HG03196 (cell line): ENCODE results near the gene KHDRBS2.

Experiments
- ATAC-seq: cut with Tn5 transposase; IDR thresholded peaks from one replicate; pipeline ENCODE4 v1.9.1; 2021; ENCODE audit not compliant: unreplicated experiment

KHDRBS2 gene

DNA sequence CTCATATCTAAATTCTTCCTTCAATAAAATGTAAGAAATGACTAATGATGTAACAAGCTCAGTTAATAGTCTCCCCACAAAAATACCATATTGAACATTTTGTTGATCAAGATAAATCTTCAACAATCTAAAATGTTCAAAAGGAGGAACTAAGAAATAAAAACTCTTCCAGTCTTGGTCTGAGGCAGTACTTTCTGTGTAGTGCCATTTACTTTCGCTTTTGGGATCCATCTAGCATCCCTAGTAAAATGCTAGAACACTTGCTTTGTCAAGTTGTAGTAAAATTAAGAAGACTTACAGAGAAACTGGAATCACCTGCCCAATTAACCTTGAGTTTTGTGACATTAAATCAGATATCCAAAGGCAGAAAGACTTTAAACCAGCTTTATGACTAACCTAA lies 246.4 kb downstream of the KHDRBS2 start:
- ATAC-seq, result no peak

DNA sequence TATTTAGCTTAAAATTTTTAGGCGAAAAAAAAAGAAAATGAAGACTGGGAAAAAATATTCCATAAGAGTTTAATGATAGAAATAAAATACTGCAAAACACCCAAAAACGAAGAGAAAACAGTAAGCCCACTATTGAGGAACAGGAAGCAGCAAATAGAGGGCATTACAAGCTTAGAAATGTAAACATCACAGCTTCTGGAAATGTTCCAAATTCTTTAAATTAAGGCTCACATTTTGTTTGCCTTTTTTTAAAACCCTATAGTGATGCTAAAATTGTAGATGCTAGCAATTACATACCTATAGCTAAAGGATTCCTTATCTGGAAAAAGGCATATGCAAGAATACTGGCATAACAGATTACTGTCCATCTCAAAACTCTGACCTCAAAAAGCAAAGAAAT lies 248.6 kb downstream of the KHDRBS2 start:
- no peak for ATAC-seq

DNA sequence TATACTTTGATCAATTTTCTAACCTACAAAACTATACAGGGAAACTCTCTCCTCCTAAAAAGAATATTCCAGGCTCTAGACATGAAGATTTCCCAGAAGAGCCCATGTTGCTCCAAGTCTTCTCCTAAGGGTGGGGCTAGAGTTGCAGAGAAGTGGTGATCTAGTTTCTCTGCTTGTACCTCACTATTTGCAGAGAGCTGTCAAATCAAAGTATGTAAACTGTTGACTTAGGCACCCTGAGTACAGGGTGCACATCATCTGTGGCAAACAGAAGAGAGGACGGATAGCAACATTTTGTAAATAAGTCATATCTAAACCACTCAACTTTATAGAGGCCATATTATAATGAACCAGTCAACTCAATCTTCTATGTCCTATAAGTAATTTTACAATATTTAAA lies 250.1 kb downstream of the KHDRBS2 start:
- ATAC-seq, result no peak

DNA sequence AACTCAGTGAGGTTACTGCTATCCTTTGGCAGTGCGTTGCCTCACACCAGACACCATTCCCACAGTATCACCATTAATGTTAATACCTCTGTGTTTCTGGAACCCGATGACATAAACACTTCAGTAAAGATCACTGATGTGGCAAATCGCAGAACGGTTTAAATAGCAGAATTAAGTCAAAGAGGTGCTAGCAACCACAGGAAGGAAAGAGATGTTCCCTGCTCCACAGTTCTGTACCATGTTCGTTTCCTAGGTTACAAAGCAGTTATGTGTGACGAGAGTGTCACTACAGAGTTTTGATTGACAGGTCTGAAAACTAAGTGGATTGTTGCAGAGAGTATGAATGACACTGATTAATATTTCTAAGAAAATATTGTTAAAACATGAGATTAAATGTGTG lies 272.3 kb downstream of the KHDRBS2 start:
- no peak for ATAC-seq

DNA sequence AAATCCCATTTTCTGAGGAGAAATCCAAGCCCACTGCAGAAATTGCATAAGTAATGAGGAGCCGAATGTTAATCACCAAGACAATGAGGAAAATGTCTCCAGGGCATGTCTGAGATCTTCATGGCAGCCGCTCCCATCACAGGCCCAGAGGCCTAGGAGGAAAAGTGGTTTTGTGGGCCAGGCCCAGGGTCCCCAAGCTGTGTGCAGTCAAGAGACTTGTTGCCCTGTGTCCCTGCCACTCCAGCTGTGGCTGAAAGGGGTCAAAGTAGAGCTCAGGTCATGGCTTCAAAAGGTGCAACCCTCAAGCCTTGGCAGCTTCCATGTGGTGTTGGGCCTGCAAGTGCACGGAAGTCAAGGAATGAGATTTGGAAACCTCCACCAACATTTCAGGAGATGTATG lies 276.6 kb downstream of the KHDRBS2 start:
- no peak for ATAC-seq

DNA sequence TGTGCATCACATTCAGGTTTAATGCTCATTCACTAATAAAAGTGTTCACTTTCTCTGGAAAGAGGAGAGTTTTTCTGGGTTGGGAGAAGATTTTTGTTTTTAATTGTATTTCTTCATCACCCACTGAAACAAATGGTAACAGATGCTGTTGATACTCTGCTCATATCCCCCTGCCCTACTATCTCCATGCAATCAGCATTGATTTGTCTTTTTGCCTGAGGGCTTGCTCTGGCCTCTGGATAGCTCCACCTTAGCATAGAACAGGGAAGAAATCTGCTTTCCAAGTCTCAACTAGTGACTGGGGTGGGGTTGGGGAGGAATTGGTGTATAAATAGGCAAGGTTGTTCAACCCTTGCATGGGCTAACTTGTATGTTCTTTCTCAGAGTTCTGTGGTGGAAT lies 296.4 kb downstream of the KHDRBS2 start:
- ATAC-seq, result no peak

DNA sequence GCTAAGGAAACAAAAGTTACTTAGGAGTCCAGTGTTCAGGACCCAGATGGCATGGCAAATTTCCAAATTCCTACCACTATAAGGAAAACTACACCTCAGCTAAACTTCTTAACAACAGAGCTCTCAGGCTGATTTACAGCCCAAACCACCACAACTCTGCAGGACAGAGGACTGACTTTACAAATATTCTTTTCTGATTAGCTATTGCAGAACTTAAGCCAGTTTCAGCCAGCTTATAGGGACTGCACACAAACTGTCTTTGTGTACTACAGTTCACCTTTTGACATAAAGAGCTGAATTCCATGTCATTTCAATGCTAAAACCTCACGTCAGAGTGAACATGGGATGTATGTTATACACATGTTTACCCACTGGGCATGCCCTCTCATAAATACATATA lies 305.4 kb downstream of the KHDRBS2 start:
- no peak for ATAC-seq

DNA sequence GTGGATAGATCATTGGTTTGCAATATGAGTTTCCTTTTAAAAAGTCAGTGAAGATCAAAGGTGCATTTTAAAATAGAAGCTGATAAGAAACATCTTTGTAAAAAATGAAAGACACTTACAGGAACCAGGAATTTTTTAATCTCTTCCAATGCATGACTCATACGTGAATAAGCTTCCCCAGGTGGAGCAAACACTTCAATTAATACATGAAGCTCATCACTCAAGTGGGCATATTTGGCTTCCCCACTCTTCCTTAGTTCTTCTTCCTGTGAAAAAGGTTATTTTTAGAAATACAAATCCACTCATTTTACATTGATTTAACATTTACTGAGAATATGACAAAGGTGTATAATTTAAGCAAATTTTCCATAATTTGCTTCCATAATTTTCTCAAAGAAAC lies 308.1 kb downstream of the KHDRBS2 start:
- no peak for ATAC-seq

DNA sequence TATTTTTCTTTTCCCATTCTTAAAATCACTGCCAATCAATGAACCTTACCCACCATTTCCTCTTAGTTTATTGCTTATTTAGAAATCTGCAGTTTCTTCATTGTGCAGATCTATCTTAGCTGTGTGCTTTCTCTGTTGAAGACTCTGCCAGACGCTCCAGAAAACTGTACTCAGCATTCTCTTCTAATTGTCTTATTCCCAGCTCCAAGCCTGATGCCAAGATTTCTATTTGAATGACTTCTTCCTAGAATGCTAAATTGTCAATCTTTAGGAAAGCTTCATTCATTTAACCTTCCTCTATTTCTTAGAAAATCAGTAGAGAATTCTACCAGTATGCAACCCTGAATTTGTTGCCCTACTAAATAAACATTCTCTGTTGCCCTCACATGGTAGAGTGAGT lies 308.9 kb downstream of the KHDRBS2 start:
- no peak for ATAC-seq

DNA sequence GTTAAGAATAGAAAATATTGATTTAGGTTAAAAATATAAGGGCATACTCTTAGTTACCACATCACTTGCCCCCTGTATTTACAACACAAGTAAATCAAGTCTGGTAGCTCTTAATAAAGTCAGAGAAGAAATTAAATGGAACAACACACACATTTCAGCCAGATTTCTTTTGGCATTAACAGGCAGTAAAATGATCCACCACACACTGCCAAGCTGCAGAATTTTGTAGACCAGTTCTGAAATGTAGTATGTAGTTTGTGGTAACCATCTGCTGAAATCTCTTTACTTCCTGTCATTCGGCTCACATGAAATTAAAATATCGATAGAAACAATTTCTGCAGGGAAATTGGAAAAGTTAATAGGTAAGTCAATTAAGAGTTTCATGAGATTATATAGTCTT lies 326.8 kb downstream of the KHDRBS2 start:
- ATAC-seq, result no peak

DNA sequence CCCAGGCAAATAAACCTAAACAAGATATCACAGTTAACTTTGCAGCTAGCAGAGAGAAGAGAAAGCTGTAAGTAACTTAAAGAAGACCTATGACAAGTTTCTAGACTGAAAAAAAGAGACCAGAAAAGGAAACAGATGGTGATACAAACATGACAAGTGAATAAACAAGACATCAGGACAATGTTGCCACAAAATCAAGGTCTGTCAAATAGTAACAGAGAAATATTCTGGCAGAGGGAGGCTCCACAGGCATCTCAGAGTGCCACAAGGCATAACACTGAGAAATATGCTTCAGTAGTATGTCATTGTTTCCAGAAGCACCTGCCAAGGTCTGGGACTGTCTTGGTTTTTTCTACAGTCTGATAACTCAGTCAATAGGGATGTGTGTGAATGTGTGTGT lies 332.2 kb downstream of the KHDRBS2 start:
- no peak for ATAC-seq

DNA sequence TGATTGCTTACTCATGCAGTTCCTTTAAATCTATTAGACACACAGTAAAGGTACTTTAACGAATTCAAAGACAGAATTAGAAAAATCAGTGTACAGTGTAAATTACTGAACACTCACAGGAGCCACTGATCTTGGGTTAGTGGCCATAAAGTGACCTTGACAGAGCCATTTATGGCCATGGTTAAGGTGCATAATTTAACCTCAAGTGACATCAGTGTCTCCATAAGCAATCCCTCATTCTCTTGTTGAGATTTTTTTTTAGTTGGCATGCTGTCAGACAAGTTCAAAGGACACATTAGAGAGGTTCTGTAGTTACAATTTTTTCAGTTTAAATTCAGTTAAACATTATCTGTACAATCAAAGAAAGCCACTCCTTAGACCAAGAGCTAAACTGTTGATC lies 334.4 kb downstream of the KHDRBS2 start:
- no peak for ATAC-seq

DNA sequence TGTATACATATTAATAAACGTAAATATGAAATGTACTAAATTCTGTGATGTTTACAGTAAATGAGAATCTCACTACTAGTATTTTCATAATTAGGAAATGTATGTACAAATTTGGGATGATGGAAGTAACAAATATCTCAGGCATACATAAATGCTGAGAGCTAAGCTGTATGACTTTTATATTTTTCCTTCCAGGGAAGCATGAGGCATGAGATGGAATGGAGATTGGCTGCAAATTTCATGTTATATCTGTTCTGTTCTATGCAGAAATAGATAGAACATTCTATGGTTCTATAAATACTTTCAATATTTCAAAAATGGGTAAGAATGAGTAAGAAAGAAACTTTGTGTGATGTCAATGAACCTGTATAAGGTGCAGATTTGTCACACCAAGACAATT lies 335.2 kb downstream of the KHDRBS2 start:
- ATAC-seq, result no peak

DNA sequence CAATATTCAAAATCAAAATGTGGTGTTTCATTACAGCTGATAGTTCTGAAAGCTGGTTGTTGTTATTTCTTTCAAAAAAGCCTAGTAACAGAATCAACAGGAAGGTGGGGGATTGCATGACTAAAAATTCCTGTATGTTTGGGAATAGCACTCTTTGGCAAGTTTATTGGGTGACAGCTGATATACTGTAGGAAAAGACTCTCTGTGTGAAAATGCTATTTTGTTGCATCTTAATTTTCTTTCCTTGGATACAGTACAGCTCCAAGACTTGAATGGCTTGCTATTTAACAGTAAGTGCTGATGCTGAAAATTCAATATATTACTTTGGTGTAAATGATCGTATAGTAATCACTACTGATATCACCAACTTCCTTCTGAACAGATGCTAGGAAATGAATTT lies 336.1 kb downstream of the KHDRBS2 start:
- ATAC-seq, result no peak

DNA sequence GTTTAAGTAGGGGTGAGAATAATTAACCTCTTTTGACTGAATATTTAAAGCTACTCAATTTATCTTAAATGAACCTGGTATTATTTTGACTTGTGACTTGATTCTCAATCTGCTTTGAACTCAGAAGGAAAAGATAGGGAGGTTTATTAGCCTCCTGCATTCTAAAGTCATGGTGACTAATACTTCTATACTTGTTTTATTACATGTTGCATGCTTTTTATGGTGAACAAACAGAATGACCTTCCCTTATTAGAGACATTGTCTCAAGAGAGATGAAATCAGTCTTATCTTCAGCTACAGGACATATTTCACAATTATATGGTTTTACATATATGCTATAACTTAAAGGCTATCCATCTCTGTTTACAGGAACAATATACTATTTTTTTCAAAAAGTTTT lies 336.9 kb downstream of the KHDRBS2 start:
- ATAC-seq, result no peak

DNA sequence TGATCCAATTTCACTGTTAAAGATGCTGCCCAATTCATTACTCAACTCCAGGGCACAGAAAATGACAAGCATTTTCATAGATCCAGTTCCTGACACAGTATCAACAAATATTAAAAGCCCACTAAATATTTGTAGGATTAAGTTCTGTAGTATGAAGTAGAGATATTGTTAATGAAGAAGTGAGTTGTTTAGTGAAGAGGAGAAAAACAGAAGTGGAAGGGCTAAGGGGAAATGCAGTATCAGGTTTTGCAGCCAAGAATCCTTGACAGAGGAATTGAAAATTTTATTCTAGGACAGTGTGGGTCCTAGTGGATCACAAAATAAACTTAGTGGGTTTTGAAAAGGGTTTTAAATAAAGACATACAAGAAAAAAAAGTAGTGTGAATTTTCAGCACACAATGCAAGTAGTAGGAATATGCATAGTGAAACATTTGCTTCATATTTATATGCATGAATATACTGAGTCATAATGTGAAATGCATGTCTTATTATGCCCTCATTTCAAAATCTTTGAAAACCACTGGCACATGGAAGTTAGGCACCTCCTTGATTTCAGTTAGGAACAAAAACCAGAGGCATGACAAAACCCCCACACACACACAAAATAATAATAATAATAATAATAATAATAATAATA lies 338.6 kb downstream of the KHDRBS2 start:
- no peak for ATAC-seq

DNA sequence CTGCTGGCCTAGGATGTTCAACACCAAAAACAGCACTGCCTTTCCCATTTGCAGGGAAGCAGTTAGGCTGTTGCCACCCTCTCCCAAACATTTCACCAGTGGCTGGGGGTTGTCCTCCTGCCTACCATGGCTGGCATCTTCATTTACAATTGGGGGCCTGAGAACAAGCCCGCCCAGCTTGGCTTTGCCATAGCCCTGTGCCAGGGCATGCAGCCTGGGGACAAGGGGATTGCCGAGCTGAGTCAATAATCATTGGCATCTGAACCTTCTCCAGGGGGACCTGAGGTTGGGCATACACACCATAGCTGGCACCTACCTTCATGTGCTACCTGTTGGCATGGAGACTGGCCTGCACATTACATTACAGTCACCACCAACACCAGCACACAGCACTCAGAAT lies 345.1 kb downstream of the KHDRBS2 start:
- no peak for ATAC-seq

DNA sequence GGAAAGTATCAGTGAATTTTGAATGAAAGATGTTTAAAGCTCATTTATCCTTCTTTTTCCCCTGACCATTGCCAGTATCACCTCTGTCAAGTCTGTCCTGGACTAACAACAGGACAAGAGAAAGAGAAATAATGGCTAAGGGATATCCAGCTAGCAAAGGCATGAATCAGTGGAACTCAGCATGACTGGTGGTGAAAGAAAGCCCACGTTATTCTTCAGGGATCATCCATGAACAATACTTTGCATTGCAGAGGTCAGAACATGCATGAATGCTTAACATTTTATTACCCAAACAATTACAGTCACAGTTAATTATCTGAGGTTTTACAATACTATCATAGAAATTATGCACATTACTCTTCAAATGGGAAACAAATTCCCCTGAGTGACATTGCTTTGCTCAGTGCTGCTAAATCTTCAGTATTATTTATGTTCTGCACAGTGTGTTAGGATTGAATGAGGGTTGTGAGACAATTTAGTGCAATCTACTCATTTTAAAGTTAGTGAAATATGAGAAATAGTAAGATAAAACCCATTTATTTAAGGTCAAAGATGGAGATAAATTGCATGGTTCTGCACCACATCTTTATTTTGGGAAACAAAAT lies 350.7 kb downstream of the KHDRBS2 start:
- no peak for ATAC-seq

DNA sequence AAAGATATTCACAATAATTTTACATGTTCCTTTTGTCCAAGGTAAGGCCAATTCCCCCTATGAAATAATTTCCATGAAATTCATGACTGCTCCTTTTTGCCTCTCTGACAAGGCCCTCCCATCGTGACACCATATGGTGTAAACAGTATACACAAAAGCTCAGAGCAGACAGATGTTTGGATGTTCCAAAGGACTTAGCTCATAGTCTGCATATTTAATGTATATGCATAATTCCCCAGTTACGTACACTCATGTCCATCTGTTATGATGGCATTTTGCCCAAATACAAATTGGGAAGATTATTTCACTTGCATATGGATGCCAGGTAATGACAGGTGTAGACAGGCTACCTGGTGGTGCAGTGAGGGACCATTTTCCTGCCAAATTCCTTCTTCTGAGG lies 376.5 kb downstream of the KHDRBS2 start:
- no peak for ATAC-seq

DNA sequence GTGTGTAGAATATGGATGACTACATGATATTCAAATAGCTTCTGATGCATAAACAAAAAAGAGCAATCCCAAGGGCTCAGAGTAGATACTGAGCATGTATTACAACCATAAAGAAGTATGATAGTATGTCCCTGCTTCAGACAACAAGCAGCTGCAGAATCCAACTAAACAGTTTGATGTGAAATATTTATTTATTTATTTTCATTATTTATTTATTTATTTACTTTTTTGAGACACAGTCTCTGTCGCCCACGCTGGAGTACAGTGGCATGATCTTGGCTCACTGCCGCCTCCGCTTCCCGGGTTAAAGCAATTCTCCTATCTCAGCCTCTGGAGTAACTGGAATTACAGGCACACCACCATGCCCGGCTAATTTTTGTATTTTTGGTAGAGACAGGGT lies 384.3 kb downstream of the KHDRBS2 start:
- no peak for ATAC-seq

DNA sequence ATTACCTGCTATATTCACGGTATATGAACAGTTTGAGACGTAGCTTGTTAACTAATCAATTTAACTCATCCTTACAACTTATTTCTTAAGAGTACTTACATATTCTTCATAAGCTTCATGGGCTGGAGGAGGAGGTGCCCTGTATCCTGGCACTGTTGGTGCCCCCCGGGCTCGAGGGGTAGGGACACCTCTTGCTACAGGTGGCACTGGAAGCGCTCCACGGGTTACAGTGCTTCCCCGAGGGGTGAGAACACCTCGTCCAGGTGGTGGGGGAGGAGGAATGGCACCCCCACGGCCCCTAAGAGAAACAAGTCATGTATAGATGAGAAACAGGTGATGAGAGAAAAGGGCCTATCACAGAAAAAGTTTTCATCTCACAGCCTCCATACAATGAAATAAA lies 391.5 kb downstream of the KHDRBS2 start:
- ATAC-seq, result no peak

DNA sequence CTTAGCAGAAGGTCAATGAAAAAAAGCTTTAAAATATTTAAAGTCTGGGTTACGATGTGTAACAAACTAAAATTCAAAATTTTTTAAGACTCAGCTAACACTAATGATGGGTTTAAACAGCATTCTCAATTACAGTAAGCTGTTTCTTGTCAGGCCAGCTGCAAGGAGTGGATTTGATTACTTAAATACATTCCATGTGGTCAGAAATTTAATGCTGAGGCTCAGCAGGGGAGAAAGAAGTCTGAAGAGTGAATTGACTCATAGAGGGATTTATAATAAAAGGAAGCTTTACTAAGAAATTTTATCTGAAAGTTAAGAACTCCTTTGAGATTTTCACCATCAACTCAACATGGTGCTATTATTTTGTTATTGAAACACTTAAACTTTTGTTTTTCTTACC lies 398.6 kb downstream of the KHDRBS2 start:
- no peak for ATAC-seq

DNA sequence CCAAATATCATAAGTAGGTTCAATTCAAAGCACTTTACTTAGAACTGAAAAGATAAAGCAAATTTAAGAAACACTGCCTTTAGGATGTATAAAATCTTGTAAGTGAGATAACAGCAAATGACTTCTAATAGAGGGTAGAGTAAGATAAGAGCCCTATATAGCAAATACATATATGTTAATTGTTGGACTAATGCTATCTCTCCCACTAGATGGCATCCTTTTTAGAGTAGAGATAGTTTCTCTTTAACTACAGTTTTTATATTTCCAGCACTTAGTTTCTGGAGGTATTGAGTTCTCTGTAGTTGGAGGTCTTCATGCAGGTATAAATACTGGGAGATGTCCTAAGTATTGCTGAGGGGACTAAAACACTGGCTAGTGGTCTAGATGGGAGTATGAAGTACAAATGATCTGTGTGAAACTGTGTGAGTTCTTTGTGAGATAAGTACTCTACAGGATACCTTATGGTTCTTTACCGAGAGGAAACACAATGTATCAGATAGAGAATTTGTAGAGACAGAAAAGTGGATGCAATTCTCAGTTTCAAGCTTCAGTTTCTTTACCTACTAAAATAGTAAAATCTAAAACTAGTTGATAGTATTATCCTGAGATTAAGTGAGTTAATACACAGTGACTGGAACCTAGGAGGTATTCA lies 399.3 kb downstream of the KHDRBS2 start:
- ATAC-seq, result no peak
